HEK293 (cell line): ENCODE measurements around the gene MLLT10.
A peak's percentile ranks its signal among the peaks of the same experiment; 100 is the strongest.

ENCODE experiments used
- EGR2 ChIP-seq: fragments of 450-650 bp; formaldehyde crosslinking; IDR thresholded peaks from 2 replicates; pipeline ENCODE4 v1.5.1; 2016; ENCODE audit warnings: low read depth, missing biosample characterization, missing genetic modification characterization
- GLI4 ChIP-seq: fragments of 450-650 bp; formaldehyde crosslinking; IDR thresholded peaks from 2 replicates; pipeline ENCODE4 v1.5.1; 2016; ENCODE audit warnings: missing biosample characterization, missing genetic modification characterization
- KLF1 ChIP-seq: fragments of 450-650 bp; formaldehyde crosslinking; IDR thresholded peaks from 2 replicates; pipeline ENCODE4 v1.5.1; 2016; ENCODE audit warnings: missing biosample characterization, missing genetic modification characterization
- MZF1 ChIP-seq: fragments of 450-650 bp; formaldehyde crosslinking; IDR thresholded peaks from 2 replicates; pipeline ENCODE4 v1.5.1; 2017; ENCODE audit warnings: missing biosample characterization, missing genetic modification characterization, borderline replicate concordance
- SCRT2 ChIP-seq: fragments of 450-650 bp; formaldehyde crosslinking; IDR thresholded peaks from 2 replicates; pipeline ENCODE4 v1.5.1; 2016; ENCODE audit warnings: missing biosample characterization, missing genetic modification characterization
- SP2 ChIP-seq: fragments of 450-650 bp; formaldehyde crosslinking; IDR thresholded peaks from 2 replicates; pipeline ENCODE4 v1.5.1; 2016; ENCODE audit warnings: missing biosample characterization, missing genetic modification characterization
- TSHZ1 ChIP-seq: fragments of 450-650 bp; formaldehyde crosslinking; IDR thresholded peaks from 2 replicates; pipeline ENCODE4 v1.5.1; 2016; ENCODE audit warnings: missing biosample characterization, missing genetic modification characterization, borderline replicate concordance
- ZBTB7A ChIP-seq: fragments of 450-650 bp; formaldehyde crosslinking; IDR thresholded peaks from 2 replicates; pipeline ENCODE4 v1.5.1; 2016; ENCODE audit warnings: low read depth, missing biosample characterization, missing genetic modification characterization
- ZFP41 ChIP-seq: fragments of 450-650 bp; formaldehyde crosslinking; IDR thresholded peaks from 2 replicates; pipeline ENCODE4 v1.5.1; 2016; ENCODE audit warnings: missing biosample characterization, missing genetic modification characterization, borderline replicate concordance
- ZNF10 ChIP-seq: fragments of 450-650 bp; formaldehyde crosslinking; IDR thresholded peaks from 2 replicates; pipeline ENCODE4 v1.5.1; 2017; ENCODE audit warnings: missing biosample characterization, missing genetic modification characterization
- ZNF157 ChIP-seq: fragments of 450-650 bp; formaldehyde crosslinking; IDR thresholded peaks from 2 replicates; pipeline ENCODE4 v1.5.1; 2016; ENCODE audit warnings: missing biosample characterization, missing genetic modification characterization
- ZNF324 ChIP-seq: fragments of 450-650 bp; formaldehyde crosslinking; IDR thresholded peaks from 2 replicates; pipeline ENCODE4 v1.5.1; 2016; ENCODE audit warnings: missing biosample characterization, missing genetic modification characterization
- ZNF341 ChIP-seq: fragments of 450-650 bp; formaldehyde crosslinking; IDR thresholded peaks from 2 replicates; pipeline ENCODE4; 2016; ENCODE audit warnings: low read depth, missing biosample characterization, missing genetic modification characterization
- ZNF350 ChIP-seq: fragments of 450-650 bp; formaldehyde crosslinking; IDR thresholded peaks from 2 replicates; pipeline ENCODE4 v1.5.0; 2017; ENCODE audit warnings: missing biosample characterization, mild to moderate bottlenecking, missing genetic modification characterization
- ZNF366 ChIP-seq: fragments of 450-650 bp; formaldehyde crosslinking; conservative IDR thresholded peaks from 2 replicates; pipeline ENCODE4 v1.5.1; 2016; ENCODE audit warnings: missing biosample characterization, missing genetic modification characterization
- ZNF529 ChIP-seq: fragments of 450-650 bp; formaldehyde crosslinking; IDR thresholded peaks from 2 replicates; pipeline ENCODE4 v1.5.1; 2017; ENCODE audit warnings: missing genetic modification characterization, missing biosample characterization; ENCODE audit not compliant: insufficient replicate concordance
- ZNF548 ChIP-seq: fragments of 450-650 bp; formaldehyde crosslinking; IDR thresholded peaks from 2 replicates; pipeline ENCODE4 v1.5.1; 2016; ENCODE audit warnings: missing biosample characterization, missing genetic modification characterization
- ZNF610 ChIP-seq: fragments of 450-650 bp; formaldehyde crosslinking; IDR thresholded peaks from 2 replicates; pipeline ENCODE4 v1.5.1; 2016; ENCODE audit warnings: missing biosample characterization, missing genetic modification characterization, borderline replicate concordance
- ZNF677 ChIP-seq: fragments of 450-650 bp; IDR thresholded peaks from 2 replicates; pipeline ENCODE4 v1.5.0; 2018; ENCODE audit warnings: missing biosample characterization, mild to moderate bottlenecking, missing genetic modification characterization, moderate library complexity
- ZNF747 ChIP-seq: fragments of 450-650 bp; formaldehyde crosslinking; IDR thresholded peaks from 2 replicates; pipeline ENCODE4 v1.5.1; 2016; ENCODE audit warnings: missing biosample characterization, missing genetic modification characterization
- ZNF785 ChIP-seq: fragments of 450-650 bp; formaldehyde crosslinking; IDR thresholded peaks from 2 replicates; pipeline ENCODE4 v1.5.1; 2016; ENCODE audit warnings: missing biosample characterization, missing genetic modification characterization
- ZSCAN23 ChIP-seq: fragments of 450-650 bp; formaldehyde crosslinking; IDR thresholded peaks from 2 replicates; pipeline ENCODE4 v1.5.1; 2016; ENCODE audit warnings: missing biosample characterization, missing genetic modification characterization
- ZSCAN30 ChIP-seq: fragments of 450-650 bp; IDR thresholded peaks from 2 replicates; pipeline ENCODE4 v1.5.1; 2018; ENCODE audit warnings: missing biosample characterization, mild to moderate bottlenecking, missing genetic modification characterization, moderate library complexity
- TF ChIP-seq, protein P1 (sequence below): fragments of 450-650 bp; formaldehyde crosslinking; IDR thresholded peaks from 2 replicates; pipeline ENCODE4 v1.5.1; 2017; ENCODE audit warnings: missing biosample characterization, missing genetic modification characterization
- TF ChIP-seq, protein P2 (sequence below): fragments of 450-650 bp; formaldehyde crosslinking; conservative IDR thresholded peaks from 2 replicates; pipeline ENCODE4 v1.5.1; 2016; ENCODE audit warnings: low read depth, missing biosample characterization, missing genetic modification characterization
- TF ChIP-seq, protein P3 (sequence below): fragments of 450-650 bp; IDR thresholded peaks from 2 replicates; pipeline ENCODE4 v1.5.1; 2018; ENCODE audit warnings: missing biosample characterization, mild to moderate bottlenecking, missing genetic modification characterization
- TF ChIP-seq, protein P4 (sequence below): fragments of 450-650 bp; formaldehyde crosslinking; IDR thresholded peaks from 2 replicates; pipeline ENCODE4 v1.5.1; 2016; ENCODE audit warnings: missing biosample characterization, missing genetic modification characterization

Gene MLLT10

GRCh38 chr10:21526188-21526859, 7.7 kb upstream of the MLLT10 start (continued):
- TF ChIP-seq TSHZ1 (no peak), KLF1 (peak; percentile 85), MZF1 (tag by site-specific recombination) (peak; percentile 31; the same call in 1 of the 2 replicates), ZFP41 (tag by site-specific recombination) (no peak), ZNF785 (tag by site-specific recombination) (no peak), ZNF157 (tag by site-specific recombination) (no peak), ZNF10 (no peak), ZNF366 (tag by site-specific recombination) (peak; percentile 49; the same call in 1 of the 2 replicates), ZSCAN23 (tag by site-specific recombination) (no peak), ZNF548 (tag by site-specific recombination) (no peak), ZNF677 (tag by site-specific recombination) (no peak), ZNF529 (tag by site-specific recombination) (no peak), ZBTB7A (tag by site-specific recombination) (peak; percentile 38; the same call in 1 of the 2 replicates), EGR2 (tag by site-specific recombination) (peak; percentile 72), SCRT2 (tag by site-specific recombination) (peak; percentile 96), SP2 (peak; percentile 70), ZNF324 (peak; percentile 31; the same call in 1 of the 2 replicates), ZNF747 (tag by site-specific recombination) (no peak), ZNF341 (peak; percentile 92), ZNF350 (no peak), ZNF610 (tag by site-specific recombination) (no peak), ZSCAN30 (tag by site-specific recombination) (peak; percentile 28; the same call in 1 of the 2 replicates), GLI4 (tag by site-specific recombination) (0 out of 2 replicates have a peak, but pooled peaks have one; percentile 16)
- TF ChIP-seq, protein P1, sequence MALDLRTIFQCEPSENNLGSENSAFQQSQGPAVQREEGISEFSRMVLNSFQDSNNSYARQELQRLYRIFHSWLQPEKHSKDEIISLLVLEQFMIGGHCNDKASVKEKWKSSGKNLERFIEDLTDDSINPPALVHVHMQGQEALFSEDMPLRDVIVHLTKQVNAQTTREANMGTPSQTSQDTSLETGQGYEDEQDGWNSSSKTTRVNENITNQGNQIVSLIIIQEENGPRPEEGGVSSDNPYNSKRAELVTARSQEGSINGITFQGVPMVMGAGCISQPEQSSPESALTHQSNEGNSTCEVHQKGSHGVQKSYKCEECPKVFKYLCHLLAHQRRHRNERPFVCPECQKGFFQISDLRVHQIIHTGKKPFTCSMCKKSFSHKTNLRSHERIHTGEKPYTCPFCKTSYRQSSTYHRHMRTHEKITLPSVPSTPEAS (tag by site-specific recombination) = no peak
- TF ChIP-seq, protein P2, sequence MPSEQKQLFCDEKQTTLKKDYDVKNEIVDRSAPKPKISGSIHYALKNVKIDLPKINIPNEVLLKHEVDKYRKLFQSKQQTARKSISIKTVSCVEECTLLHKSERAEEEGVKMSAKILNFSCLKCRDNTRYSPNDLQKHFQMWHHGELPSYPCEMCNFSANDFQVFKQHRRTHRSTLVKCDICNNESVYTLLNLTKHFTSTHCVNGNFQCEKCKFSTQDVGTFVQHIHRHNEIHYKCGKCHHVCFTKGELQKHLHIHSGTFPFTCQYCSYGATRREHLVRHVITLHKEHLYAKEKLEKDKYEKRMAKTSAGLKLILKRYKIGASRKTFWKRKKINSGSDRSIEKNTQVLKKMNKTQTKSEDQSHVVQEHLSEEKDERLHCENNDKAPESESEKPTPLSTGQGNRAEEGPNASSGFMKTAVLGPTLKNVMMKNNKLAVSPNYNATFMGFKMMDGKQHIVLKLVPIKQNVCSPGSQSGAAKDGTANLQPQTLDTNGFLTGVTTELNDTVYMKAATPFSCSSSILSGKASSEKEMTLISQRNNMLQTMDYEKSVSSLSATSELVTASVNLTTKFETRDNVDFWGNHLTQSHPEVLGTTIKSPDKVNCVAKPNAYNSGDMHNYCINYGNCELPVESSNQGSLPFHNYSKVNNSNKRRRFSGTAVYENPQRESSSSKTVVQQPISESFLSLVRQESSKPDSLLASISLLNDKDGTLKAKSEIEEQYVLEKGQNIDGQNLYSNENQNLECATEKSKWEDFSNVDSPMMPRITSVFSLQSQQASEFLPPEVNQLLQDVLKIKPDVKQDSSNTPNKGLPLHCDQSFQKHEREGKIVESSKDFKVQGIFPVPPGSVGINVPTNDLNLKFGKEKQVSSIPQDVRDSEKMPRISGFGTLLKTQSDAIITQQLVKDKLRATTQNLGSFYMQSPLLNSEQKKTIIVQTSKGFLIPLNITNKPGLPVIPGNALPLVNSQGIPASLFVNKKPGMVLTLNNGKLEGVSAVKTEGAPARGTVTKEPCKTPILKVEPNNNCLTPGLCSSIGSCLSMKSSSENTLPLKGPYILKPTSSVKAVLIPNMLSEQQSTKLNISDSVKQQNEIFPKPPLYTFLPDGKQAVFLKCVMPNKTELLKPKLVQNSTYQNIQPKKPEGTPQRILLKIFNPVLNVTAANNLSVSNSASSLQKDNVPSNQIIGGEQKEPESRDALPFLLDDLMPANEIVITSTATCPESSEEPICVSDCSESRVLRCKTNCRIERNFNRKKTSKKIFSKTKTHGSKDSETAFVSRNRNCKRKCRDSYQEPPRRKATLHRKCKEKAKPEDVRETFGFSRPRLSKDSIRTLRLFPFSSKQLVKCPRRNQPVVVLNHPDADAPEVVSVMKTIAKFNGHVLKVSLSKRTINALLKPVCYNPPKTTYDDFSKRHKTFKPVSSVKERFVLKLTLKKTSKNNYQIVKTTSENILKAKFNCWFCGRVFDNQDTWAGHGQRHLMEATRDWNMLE = no peak
- TF ChIP-seq, protein P3, sequence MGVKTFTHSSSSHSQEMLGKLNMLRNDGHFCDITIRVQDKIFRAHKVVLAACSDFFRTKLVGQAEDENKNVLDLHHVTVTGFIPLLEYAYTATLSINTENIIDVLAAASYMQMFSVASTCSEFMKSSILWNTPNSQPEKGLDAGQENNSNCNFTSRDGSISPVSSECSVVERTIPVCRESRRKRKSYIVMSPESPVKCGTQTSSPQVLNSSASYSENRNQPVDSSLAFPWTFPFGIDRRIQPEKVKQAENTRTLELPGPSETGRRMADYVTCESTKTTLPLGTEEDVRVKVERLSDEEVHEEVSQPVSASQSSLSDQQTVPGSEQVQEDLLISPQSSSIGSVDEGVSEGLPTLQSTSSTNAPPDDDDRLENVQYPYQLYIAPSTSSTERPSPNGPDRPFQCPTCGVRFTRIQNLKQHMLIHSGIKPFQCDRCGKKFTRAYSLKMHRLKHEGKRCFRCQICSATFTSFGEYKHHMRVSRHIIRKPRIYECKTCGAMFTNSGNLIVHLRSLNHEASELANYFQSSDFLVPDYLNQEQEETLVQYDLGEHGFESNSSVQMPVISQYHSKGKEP (tag by site-specific recombination) = no peak
- TF ChIP-seq, protein P4, sequence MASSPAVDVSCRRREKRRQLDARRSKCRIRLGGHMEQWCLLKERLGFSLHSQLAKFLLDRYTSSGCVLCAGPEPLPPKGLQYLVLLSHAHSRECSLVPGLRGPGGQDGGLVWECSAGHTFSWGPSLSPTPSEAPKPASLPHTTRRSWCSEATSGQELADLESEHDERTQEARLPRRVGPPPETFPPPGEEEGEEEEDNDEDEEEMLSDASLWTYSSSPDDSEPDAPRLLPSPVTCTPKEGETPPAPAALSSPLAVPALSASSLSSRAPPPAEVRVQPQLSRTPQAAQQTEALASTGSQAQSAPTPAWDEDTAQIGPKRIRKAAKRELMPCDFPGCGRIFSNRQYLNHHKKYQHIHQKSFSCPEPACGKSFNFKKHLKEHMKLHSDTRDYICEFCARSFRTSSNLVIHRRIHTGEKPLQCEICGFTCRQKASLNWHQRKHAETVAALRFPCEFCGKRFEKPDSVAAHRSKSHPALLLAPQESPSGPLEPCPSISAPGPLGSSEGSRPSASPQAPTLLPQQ = peak; percentile 33; the same call in 1 of the 2 replicates
